Measurements from ENCODE around the gene SPTBN1.

DNA sequence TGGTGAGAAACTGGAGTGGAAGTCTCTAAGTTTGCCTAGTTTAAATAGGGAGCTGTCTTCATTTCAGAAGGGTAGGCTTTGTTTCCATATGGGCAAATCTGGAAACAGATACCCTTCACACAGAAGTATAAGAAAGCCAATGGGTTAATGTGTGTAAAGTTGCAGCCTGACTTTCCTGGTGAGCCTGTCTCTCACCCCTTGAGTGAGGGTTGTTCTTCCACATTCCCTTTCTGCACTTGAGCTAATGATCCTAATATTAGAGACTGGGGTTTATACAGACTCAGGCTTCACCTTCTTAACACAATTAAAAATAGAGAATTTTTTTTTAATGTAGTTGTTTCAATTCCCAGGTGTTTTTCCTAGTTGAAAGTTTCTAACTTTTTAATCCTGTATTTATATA lies 158.7 kb downstream of the SPTBN1 start:
- TF ChIP-seq FOXJ3 (CRISPR knock-in tag; IDR thresholded peaks at IDR 0.05; ENCODE audit: borderline replicate concordance) (no peak), TP53 (CRISPR knock-in tag; IDR thresholded peaks at IDR 0.05) (no peak), CDX4 (CRISPR knock-in tag; IDR thresholded peaks at IDR 0.05; ENCODE audit: borderline replicate concordance) (no peak), CTCF (IDR thresholded peaks at IDR 0.05) (no peak), TEAD1 (CRISPR knock-in tag; IDR thresholded peaks at IDR 0.05) (no peak), ZSCAN18 (CRISPR knock-in tag; IDR thresholded peaks at IDR 0.05) (no peak), CBFB (CRISPR knock-in tag; IDR thresholded peaks at IDR 0.05; ENCODE audit: low read depth) (no peak), ZNF423 (CRISPR knock-in tag; IDR thresholded peaks at IDR 0.05) (no peak), RELA (CRISPR knock-in tag; IDR thresholded peaks at IDR 0.05; ENCODE audit: borderline replicate concordance) (no peak), ATF6 (CRISPR knock-in tag; IDR thresholded peaks at IDR 0.05) (no peak)
- TF ChIP-seq, protein P1, sequence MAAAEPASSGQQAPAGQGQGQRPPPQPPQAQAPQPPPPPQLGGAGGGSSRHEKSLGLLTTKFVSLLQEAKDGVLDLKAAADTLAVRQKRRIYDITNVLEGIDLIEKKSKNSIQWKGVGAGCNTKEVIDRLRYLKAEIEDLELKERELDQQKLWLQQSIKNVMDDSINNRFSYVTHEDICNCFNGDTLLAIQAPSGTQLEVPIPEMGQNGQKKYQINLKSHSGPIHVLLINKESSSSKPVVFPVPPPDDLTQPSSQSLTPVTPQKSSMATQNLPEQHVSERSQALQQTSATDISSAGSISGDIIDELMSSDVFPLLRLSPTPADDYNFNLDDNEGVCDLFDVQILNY (CRISPR knock-in tag; IDR thresholded peaks at IDR 0.05), result no peak

All from WTC11 (cell line).